Stimulated activated CD8-positive, alpha-beta memory T cell treated with anti-CD3 and anti-CD28 coated beads, Interleukin-15, amount 100 ng/mL, for 1 hour (primary cell): ENCODE results near the gene RP2.

Experiments
- DNase-seq: peaks from one replicate; pipeline ENCODE4 v3.0.0-alpha.2; 2020; ENCODE audit warnings: low read depth

RP2 gene

DNA sequence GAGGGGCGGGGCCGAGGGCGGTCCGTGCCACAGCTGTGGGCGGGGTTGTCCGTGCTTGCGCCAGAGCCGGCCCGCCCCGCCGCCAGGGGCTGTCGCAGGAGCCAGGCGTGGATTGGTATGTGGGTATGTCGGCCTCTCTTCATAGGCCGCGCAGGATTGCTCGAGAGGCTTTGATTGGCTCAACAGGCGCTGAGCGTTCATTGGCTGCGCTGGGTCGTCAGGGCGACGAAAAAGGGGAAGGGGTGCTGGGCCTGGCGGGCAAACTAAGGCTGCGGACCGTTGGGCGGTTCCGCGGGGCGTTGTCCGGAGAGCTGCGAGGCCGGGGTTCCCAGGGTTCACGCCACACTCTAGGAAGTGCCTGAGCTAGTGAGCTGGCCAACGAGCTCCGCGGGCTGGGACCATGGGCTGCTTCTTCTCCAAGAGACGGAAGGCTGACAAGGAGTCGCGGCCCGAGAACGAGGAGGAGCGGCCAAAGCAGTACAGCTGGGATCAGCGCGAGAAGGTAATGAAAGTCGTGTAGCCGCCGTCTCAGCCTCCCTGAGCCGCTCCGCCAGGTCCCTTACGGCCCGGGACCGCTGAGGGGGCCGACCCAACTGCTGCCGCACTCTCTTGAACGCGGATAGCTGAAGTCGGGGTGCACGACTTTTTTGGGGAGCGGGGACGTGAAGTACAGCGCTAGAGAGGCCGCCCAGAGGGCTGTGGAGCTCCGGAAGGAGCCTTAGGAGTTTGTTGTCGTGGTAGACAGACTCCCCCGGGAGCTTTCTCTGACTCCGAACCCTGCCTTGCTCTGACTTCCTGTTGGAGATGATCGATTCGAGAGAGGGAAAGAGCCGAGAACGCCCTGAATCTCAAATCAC is at the start of gene RP2:
RP2 (plus strand) TSS at position 343 of the 857 bp plus-strand sequence; CDS start at position 401, 58 bp downstream.
- DNase-seq = peak; percentile 69

DNA sequence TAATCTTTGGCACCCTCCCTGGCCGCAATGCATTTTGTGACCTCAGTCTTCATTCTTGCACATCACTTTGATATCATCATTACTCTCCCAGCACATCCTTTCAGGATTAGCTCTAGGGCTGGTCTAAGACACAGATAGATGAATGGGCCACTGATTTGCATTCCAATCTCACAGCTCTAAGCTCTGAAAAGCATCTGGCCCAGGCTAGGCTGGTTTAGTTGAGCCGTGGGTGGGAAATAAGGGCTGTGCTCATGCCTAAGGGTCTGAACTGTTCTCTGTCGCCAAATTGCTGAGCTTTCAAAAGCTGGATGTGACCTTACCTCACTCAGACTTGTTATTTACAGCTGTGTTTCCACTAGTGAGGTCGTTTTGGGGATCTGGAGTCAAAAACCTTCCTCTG is 47.9 kb upstream of the RP2 start:
- no peak for DNase-seq

- no peak for DNase-seq
Observed at GRCh38 chrX:46791927-46792809, 44.7 kb upstream of the RP2 start.

- no peak for DNase-seq
Observed at GRCh38 chrX:46792810-46793188, 44.0 kb upstream of the RP2 start.

DNA sequence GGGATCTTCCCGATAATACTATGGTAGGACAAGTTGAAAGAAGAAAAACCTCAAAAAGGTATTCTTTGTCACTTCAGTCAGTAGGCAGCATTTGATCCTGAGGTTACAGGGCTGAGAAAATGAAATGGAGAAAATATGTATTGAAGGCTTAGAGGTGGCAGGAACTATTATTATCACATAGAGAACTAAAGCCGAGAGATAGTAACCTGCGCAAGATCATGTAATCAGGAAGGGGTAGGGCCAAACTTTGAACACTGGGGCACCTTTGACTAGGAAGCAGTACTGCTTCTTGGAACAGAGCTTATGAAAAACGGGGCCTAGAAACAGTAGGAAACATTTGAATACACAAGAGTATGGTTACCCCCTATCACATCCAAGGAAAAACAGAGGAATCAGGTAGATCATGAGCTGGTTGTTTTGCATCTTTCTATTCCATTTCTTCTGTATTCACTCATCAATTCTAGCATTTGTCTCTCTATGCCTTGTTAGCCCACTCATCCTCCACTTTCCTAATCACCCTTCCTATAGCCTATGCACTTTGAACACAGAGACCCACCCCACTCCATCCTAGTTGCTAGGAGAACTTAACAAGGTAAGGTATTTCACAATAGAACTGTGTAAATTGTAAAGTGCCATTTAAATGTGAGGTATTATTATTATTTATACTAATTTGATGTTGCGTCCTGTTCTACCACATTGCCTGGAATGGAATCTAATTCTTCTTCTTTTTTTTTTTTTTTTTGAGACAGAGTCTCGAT is 43.3 kb upstream of the RP2 start:
- no peak for DNase-seq

GRCh38 chrX:46796574-46797191 is 40.2 kb upstream of the RP2 start:
- DNase-seq = peak; percentile 37

DNA sequence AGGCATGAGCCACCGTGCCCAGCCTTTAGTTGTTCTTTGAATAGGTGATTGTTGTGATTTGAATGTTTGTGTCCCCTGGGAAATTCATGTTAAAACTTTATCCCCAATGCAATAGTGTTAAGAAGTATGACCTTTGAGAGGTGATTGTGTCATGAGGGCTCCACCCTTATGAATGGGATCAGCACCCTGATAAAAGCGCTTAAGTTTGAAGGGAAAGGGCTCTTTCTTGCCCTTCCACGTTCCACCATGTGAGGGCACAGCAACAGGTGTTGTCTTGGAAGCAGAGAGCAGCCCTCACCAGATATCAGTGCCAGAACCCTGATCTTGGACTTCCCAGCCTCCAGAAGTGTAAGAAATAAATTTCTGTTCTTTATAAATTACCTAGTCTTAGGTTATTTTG is 33.7 kb upstream of the RP2 start:
- no peak for DNase-seq

- DNase-seq = no peak
Observed at GRCh38 chrX:46805270-46805669, 31.6 kb upstream of the RP2 start.

DNA sequence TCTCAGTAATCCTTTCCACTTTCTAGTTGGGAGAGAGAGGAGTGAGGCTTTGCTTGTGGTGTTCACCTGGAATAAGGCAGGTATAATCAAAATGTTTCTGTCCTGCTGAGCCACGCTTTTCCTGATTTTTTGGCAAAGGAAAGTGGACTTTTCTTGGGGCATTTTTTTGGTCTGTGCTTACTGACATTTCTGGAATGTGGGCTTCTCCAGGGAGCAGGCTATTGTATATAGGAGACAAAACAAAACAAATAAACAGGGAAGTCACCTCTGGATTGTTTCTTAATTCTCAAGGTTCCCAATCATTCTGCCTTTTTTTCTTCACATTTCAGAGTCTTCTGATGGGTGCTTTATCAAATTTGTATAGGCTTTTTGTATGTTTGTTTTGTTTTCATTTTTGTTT is 25.7 kb upstream of the RP2 start:
- DNase-seq = no peak

DNA sequence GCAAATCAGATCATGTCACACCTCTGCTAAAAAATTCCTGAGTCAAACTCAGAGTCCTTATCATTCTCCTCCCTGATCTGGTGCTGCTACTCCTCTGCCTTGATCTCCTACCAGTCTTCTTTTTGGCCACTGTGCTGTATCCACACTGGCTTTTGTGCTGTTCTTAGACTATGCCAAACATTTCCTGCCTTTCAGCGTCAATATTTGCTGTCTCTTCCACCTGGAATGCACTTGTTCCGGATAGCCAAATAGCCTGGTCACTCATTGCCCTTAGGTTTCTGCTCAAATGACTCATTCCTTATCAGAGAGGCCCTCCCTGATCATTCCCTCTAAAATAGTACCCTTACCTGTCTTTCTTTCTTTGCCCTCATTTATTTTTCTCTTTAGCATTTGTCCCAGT is 24.4 kb upstream of the RP2 start:
- no peak for DNase-seq

- no peak for DNase-seq
Observed at GRCh38 chrX:46814966-46815365, 21.9 kb upstream of the RP2 start.

- no peak for DNase-seq
Observed at GRCh38 chrX:46819136-46819535, 17.7 kb upstream of the RP2 start.

DNA sequence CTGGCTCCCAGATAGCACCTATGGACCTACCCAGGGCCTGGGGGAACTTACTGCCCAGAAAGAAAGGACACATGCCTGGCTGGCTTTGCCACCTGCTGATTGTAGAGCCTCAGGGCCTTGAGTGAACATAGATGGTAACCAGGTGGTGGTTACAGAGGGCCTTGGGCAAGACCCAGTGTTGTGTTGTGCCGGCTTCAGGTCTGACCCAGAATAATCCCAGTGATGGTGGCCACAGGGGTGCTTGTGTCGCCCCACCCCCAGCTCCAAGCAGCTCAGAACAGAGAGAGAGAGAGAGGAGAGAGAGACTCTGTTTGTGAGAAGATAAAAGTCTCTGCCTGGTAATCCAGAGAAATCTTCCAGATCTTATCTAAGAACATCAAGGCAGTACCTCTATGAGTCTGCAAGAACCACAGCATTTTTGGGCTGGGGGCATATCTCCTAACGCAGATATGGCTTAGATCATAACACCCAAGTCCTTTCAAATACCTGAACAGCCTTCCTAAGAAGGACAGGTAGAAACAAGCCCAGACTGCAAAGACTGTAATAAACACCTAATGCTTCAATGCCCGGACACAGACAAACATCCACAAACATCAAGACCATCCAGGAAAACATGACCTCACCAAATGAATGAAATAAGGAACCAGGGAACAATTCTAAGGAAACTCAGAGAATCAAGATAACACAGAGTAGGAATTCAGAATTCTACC is 16.3 kb upstream of the RP2 start:
- DNase-seq = no peak

DNA sequence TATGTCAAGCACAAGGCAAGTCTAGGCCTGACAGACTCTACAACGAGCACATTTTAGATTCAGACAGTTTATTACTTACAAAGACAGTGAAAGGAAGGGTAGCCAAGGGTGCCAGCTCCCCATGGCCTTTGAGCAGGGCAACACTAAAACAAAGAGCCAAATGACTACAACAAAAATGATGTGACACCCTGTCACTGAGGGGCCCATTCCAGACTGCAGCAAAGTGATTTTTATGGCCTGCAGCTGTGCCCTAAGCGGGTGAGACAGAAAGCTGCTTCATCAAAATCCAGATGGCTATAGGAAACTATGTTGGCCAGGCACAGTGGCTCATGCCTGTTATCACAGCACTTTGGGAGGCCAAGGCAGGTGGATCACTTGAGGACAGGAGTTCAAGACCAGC is 13.4 kb upstream of the RP2 start:
- no peak for DNase-seq

- no peak for DNase-seq
Observed at GRCh38 chrX:46831765-46832327, 5.0 kb upstream of the RP2 start.

DNA sequence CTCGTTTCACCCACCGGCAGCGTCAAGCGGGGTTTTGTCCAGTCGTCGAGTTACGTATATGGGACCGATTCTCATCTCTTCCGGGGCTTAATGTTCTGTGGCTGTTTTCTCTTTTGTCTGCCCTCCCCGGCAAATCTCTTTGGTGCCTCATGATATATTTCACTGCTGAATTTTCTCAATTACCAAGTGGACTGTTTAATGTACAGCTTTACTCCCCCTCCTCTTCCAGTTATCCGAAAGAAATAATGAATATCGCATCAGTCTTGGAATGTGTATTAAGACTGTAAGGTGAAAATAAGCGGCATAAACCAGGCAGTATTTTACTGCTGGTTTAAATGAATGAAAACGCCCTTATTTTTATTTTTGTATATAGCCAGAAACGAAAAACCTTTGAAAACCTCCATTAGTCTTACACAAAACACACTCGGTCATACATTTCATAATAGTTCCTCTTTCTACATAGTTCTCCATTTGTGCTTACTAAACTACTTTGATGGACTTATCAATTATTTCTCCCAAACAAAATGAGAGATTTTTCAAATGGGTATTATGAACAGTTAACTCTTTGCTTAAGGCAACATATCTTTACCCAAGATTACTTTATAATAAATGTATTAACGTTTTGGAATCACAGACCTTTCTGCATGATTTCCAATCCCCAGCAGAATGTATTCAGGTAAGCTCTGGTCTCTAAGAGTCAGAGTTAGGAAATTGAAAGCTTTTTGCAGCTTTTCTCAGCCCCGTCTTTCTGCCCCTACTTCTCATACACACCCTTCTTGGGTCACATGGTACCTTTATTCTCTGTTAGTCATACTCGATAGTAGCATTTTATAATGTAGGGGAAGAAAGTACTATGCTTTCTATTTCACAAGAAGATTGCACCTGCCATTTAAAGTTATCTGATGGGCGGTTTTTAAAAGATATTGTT is 979 bp downstream of the RP2 start:
- DNase-seq = no peak

DNA sequence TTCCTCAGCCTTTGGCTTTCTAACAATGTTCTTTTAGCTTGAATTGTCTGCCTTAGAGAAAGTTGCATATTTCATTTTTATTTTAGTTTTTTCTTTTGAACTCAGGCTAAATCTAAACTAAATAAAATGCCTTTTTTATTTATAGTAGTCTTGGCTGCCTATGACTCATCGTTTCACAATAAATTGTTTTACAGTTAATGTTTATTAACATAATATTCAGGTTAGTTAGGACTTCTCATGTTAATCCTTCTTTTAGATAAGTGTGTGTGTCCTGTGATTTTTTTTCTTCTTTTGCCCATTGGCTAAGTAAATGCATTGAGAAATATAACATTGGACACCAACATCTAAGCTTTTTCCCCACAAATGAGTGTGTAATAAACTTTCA is 1.6 kb downstream of the RP2 start:
- DNase-seq = no peak

- no peak for DNase-seq
Observed at GRCh38 chrX:46838974-46839480, 2.2 kb downstream of the RP2 start.

DNA sequence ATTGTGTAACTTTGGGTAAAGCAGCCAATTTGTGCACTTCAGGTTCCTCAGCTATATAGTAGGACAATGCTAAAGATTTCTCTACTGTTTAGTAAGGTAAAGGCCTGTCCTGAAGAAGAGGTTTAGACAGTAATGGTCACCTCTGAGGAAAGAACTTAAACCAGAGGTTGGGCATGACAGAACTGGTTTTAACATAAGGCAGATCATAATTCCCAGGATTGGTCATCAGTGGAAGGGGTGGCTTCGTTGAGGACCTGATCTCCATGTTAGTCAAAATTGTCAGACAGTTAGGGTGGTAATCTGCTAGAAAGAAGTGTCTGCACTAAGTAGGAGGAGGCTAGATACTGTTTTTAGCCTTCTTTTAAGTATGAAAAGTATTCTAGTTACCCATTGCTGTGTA is 4.1 kb downstream of the RP2 start:
- no peak for DNase-seq

DNA sequence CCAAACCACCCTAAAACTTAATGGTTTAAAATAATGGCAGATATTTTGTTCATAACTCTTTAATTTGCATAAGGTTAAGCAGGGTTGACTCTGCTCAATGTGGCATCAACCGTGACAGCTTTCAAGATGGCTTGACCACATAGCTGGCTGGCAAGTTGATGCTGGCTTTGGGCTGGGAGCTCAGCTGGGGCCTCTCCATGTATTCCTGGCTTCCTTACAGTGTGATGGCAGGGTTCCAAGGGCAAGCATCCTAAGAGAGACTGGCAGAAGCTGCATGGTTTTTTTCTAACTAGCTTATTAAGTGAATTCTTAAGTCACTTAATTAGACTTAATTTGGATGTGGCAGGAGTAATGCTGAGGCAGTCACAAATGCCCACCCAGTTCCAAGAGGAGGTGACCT is 4.5 kb downstream of the RP2 start:
- no peak for DNase-seq
